Mammary epithelial cell (primary cell): Measurements from ENCODE around the gene PIGK.

ENCODE experiments used
- CTCF ChIP-seq, 2 donors: IDR thresholded peaks in 1 of 2; conservative IDR thresholded peaks in 1 of 2; 2 replicates each; pipeline ENCODE4 v1.5.1; 2011 to 2012; ENCODE audit warnings: inconsistent platforms in 2 of 2, low read length in 2 of 2, mild to moderate bottlenecking in 2 of 2, control low read depth in 1 of 2, low read depth in 1 of 2; ENCODE audit not compliant: insufficient read depth in 1 of 2; ENCODE audit errors: extremely low read depth in 1 of 2
- EZH2 ChIP-seq: IDR thresholded peaks from 2 replicates; pipeline ENCODE4 v1.6.1; 2012; ENCODE audit warnings: low read length, inconsistent platforms, borderline replicate concordance

GRCh38 chr1:77121503-77121902 lies 97.7 kb downstream of the PIGK start:
- no peak for TF ChIP-seq CTCF (conservative IDR thresholded peaks at IDR 0.05 in 1 of 2, IDR thresholded peaks at IDR 0.05 in 1 of 2; ENCODE audit: extremely low read depth in 1 of 2, insufficient read depth in 1 of 2, low read depth in 1 of 2, low read length in 2 of 2)
- no peak for TF ChIP-seq EZH2
